SU-DHL-6 (cell line): Measurements from ENCODE around the gene ANXA5.

ENCODE experiments used
- H2AFZ ChIP-seq: fragments of 200-600 bp; sonication (generic); 2 replicates; pipeline ENCODE4 v1.6.1; 2014; ENCODE audit warnings: low read depth, mild to moderate bottlenecking, moderate library complexity, mixed read lengths, antibody characterized with exemption, low read length; ENCODE audit not compliant: severe bottlenecking
- H3F3A ChIP-seq: fragments of 200-600 bp; shearing (Covaris generic); 2 replicates; pipeline ENCODE4 v1.6.0; 2016; ENCODE audit warnings: antibody characterized with exemption, mild to moderate bottlenecking; ENCODE audit not compliant: insufficient read depth
- H3K27ac ChIP-seq: fragments of 200-600 bp; sonication (generic); 2 replicates; pipeline ENCODE4 v1.5.1; 2016; ENCODE audit warnings: low read depth, mild to moderate bottlenecking, low read length, moderate library complexity, mixed read lengths
- H3K27me3 ChIP-seq: fragments of 200-600 bp; sonication (generic), shearing (Covaris generic); 2 replicates; pipeline ENCODE4 v1.6.0; 2014; ENCODE audit warnings: mild to moderate bottlenecking, low read length
- H3K36me3 ChIP-seq: fragments of 200-600 bp; sonication (generic); 2 replicates; pipeline ENCODE4 v1.6.1; 2014; ENCODE audit warnings: mild to moderate bottlenecking, low read length, mixed read lengths
- H3K4me2 ChIP-seq: fragments of 300-600, 200-600 bp; shearing (Covaris generic), sonication (generic); 2 replicates; pipeline ENCODE4 v1.6.0; 2014; ENCODE audit warnings: low read length, low read depth, mild to moderate bottlenecking; ENCODE audit not compliant: poor library complexity, severe bottlenecking
- H3K4me3 ChIP-seq: fragments of 200-600 bp; sonication (generic); 2 replicates; pipeline ENCODE4 v1.5.1; 2014; ENCODE audit warnings: antibody characterized with exemption, low read length, mild to moderate bottlenecking, mixed read lengths; ENCODE audit not compliant: insufficient read depth, poor library complexity, severe bottlenecking
- H3K79me2 ChIP-seq: fragments of 200-600 bp; sonication (generic); 2 replicates; pipeline ENCODE4 v1.6.1; 2014; ENCODE audit warnings: mild to moderate bottlenecking, low read length, moderate library complexity; ENCODE audit not compliant: insufficient read depth
- H3K9ac ChIP-seq: fragments of 200-600 bp; sonication (generic); 2 replicates; pipeline ENCODE4 v1.7.0; 2014; ENCODE audit warnings: mild to moderate bottlenecking, low read length
- H3K9me2 ChIP-seq: fragments of 200-600 bp; sonication (generic); replicated peaks from 2 replicates; pipeline ENCODE4 v1.6.1; 2014; ENCODE audit warnings: low read length; ENCODE audit not compliant: insufficient read depth
- H3K9me3 ChIP-seq: fragments of 200-600 bp; sonication (generic); 2 replicates; pipeline ENCODE4 v1.6.1; 2014; ENCODE audit warnings: low read length, mixed read lengths; ENCODE audit not compliant: insufficient read depth
- H4K20me1 ChIP-seq: fragments of 200-600 bp; sonication (generic); 2 replicates; pipeline ENCODE4 v1.6.1; 2014; ENCODE audit warnings: low read depth, mild to moderate bottlenecking, antibody characterized with exemption, low read length, moderate library complexity, mixed read lengths
- EZH2phosphoT487 ChIP-seq: fragments of 200-600 bp; sonication (generic), shearing (Covaris generic); conservative IDR thresholded peaks from 2 replicates; pipeline ENCODE4 v1.6.1; 2018; ENCODE audit warnings: mild to moderate bottlenecking, antibody characterized with exemption, low read length, moderate library complexity, mixed read lengths
- TF ChIP-seq, protein P1 (sequence below): fragments of 200-600 bp; sonication (generic); IDR thresholded peaks from one replicate; pipeline ENCODE4 v1.5.1; 2017; ENCODE audit warnings: antibody characterized with exemption, mild to moderate bottlenecking, low read length, moderate library complexity; ENCODE audit not compliant: insufficient read depth, poor library complexity, severe bottlenecking

Gene ANXA5

DNA sequence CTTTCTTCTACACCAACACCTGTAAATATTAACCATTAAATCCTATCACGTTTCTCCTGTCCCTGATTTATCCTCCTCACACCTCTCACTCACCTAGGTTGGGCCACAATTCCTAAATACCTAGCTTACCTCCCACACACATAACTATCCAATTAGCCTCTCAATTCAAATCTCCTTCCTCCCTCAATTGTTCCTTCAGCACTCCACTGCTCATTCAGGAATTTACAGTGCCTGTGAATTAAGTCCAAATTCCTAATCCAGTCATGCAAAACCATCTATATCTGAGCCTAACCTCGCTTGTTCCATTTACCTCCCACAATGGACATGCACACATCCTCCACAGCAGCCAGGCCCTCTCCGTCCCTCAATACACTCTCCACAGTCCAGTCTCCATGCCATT is 17.5 kb downstream of the ANXA5 start:
- H3K9ac ChIP-seq = no peak overlapping the region
- H3K9me2 ChIP-seq = no peaks in the 10 kb centered on the region
- H2AFZ ChIP-seq = no peak overlapping the region
- no peaks in the 10 kb centered on the region for H3K36me3 ChIP-seq
- no peaks in the 10 kb centered on the region for H3K9me3 ChIP-seq
- H3K4me2 ChIP-seq = no peak overlapping the region
- H3K4me3 ChIP-seq = no peak overlapping the region
- no peaks in the 10 kb centered on the region for H3F3A ChIP-seq
- no peaks in the 10 kb centered on the region for H4K20me1 ChIP-seq
- H3K27me3 ChIP-seq = no peaks in the 10 kb centered on the region
- H3K79me2 ChIP-seq = no peaks in the 10 kb centered on the region
- H3K27ac ChIP-seq = no peak overlapping the region
- TF ChIP-seq EZH2phosphoT487 = no peak
- TF ChIP-seq, protein P1, sequence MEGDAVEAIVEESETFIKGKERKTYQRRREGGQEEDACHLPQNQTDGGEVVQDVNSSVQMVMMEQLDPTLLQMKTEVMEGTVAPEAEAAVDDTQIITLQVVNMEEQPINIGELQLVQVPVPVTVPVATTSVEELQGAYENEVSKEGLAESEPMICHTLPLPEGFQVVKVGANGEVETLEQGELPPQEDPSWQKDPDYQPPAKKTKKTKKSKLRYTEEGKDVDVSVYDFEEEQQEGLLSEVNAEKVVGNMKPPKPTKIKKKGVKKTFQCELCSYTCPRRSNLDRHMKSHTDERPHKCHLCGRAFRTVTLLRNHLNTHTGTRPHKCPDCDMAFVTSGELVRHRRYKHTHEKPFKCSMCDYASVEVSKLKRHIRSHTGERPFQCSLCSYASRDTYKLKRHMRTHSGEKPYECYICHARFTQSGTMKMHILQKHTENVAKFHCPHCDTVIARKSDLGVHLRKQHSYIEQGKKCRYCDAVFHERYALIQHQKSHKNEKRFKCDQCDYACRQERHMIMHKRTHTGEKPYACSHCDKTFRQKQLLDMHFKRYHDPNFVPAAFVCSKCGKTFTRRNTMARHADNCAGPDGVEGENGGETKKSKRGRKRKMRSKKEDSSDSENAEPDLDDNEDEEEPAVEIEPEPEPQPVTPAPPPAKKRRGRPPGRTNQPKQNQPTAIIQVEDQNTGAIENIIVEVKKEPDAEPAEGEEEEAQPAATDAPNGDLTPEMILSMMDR = no peak

DNA sequence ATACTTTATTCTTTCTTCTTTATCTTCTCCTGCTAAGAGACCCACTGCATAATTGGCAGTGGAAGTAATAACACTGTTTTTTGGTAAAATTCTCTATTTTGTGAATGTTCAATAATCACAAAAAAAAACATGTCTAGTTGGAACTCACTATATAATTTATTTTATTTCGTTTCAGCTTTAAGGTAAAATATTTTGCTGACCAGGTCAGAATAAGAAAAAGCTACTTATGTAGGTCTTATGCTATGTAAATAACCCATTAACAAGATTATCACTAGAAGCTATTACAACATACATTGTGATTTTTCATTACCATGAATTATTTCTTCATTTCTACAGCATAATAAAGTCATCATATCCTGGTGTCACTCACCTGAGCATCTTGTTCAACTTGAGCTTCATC is 19.3 kb downstream of the ANXA5 start:
- no peak for TF ChIP-seq EZH2phosphoT487
- TF ChIP-seq, protein P1 = no peak
- Histone ChIP-seq H3K36me3 (no peaks in the 10 kb centered on the region), H3K9ac (no peak overlapping the region), H3K4me2 (no peak overlapping the region), H3K4me3 (no peak overlapping the region), H3K27ac (no peak overlapping the region), H3K9me2 (no peaks in the 10 kb centered on the region), H4K20me1 (no peaks in the 10 kb centered on the region), H2AFZ (no peak overlapping the region), H3K27me3 (no peaks in the 10 kb centered on the region), H3F3A (no peaks in the 10 kb centered on the region), H3K9me3 (no peaks in the 10 kb centered on the region), H3K79me2 (no peaks in the 10 kb centered on the region)

DNA sequence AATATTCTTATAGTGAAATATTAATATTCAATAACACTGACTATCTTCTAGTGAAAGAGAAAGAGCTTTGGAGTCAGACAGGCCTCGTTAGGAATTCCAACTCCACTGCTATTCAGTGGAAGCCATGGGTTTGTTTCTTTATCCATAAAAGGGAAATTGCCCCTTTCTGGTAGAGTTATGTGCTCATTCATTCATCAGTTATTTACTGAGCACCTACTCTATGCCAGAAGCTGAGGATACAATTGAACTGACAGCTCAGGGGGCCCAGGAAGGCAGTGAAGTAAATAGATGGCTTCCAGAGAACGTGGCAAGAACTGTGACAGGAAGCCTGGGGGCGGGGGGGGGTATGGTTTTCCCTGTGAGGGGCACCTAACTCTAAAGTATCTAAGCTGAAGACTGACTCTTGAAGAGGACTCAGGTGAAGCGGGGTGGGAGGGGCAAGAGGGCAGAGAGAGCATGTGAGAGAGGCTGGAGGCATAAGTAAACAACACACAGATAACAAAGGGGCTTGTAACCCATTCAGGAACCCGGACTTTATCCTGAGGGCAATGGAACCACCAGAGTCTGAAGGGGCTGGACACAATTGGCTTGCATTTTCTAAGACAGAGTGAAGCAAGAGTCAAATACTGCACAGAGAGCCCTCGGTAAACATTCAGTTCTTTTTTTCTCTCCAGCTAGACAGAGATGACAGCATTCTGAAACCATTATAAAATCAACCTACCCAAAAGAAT is 20.3 kb downstream of the ANXA5 start:
- Histone ChIP-seq H4K20me1 (no peaks in the 10 kb centered on the region), H3K9ac (no peak overlapping the region)

More for the DNA sequence above, 20.3 kb downstream of the ANXA5 start:
- no peaks in the 10 kb centered on the region for H3K27me3 ChIP-seq
- H3K9me2 ChIP-seq = no peaks in the 10 kb centered on the region
- TF ChIP-seq, protein P1 = no peak
- TF ChIP-seq EZH2phosphoT487 = no peak
- no peaks in the 10 kb centered on the region for H3K79me2 ChIP-seq
- H3K4me3 ChIP-seq = no peak overlapping the region
- H2AFZ ChIP-seq = no peak overlapping the region
- no peak overlapping the region for H3K27ac ChIP-seq
- no peaks in the 10 kb centered on the region for H3K9me3 ChIP-seq
- no peaks in the 10 kb centered on the region for H3F3A ChIP-seq
- no peaks in the 10 kb centered on the region for H3K36me3 ChIP-seq
- no peak overlapping the region for H3K4me2 ChIP-seq
